Nephron (organoid): ENCODE measurements around the gene SLC35B3.
"Not testable (repeated sequence)": the region's sequence is repeated elsewhere in the genome, so short reads cannot be mapped to it uniquely, and the experiment has no call there.

Source experiments
- H3K27ac Mint-ChIP-seq, 3 experiments: 2 replicates each; pipeline ENCODE4 v1.8.0; 2020; ENCODE audit warnings: mixed read lengths in 3 of 3, mild to moderate bottlenecking in 2 of 3, moderate library complexity in 1 of 3
- H3K27me3 Mint-ChIP-seq: 2 replicates; pipeline ENCODE4 v1.8.0; 2021; ENCODE audit warnings: low read depth, mild to moderate bottlenecking, moderate library complexity, mixed read lengths
- H3K36me3 Mint-ChIP-seq: 2 replicates; pipeline ENCODE4 v1.8.0; 2020; ENCODE audit warnings: low read depth, mixed read lengths
- H3K4me1 Mint-ChIP-seq: 2 replicates; pipeline ENCODE4 v1.8.0; 2020; ENCODE audit warnings: mixed read lengths
- H3K4me3 Mint-ChIP-seq, 3 experiments: 2 replicates each; pipeline ENCODE4 v1.8.0; 2020; ENCODE audit warnings: mild to moderate bottlenecking in 3 of 3, mixed read lengths in 3 of 3, moderate library complexity in 2 of 3
- H3K9me3 Mint-ChIP-seq: 2 replicates; pipeline ENCODE4 v1.8.0; 2020; ENCODE audit warnings: mixed read lengths
- TF ChIP-seq, protein P1 (sequence below), 3 experiments: fragments of 200-600 bp; sonication (generic); IDR thresholded peaks; one replicate each; pipeline ENCODE4 v1.5.0; 2021; ENCODE audit warnings: antibody characterized with exemption in 3 of 3; ENCODE audit not compliant: unreplicated experiment in 3 of 3

SLC35B3 gene

DNA sequence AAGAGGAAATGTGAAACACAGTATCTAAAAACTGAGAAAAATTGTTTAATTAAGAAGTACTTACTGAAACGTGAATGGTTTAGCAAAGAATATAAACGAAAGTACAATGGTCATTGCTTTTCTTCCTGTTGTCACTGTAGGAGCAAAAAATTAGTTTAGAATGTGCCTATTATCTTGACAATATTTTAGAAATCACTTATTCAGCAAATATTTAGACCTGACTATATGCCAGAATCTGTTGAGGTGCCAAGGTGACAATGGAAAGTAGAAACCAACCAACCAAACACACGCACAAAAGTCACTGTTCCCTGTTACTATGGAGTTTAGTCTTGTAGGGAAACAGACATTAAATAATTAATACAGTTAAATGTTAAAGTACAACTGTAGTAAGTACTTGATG is 20.5 kb downstream of the SLC35B3 start:
- TF ChIP-seq, protein P1, sequence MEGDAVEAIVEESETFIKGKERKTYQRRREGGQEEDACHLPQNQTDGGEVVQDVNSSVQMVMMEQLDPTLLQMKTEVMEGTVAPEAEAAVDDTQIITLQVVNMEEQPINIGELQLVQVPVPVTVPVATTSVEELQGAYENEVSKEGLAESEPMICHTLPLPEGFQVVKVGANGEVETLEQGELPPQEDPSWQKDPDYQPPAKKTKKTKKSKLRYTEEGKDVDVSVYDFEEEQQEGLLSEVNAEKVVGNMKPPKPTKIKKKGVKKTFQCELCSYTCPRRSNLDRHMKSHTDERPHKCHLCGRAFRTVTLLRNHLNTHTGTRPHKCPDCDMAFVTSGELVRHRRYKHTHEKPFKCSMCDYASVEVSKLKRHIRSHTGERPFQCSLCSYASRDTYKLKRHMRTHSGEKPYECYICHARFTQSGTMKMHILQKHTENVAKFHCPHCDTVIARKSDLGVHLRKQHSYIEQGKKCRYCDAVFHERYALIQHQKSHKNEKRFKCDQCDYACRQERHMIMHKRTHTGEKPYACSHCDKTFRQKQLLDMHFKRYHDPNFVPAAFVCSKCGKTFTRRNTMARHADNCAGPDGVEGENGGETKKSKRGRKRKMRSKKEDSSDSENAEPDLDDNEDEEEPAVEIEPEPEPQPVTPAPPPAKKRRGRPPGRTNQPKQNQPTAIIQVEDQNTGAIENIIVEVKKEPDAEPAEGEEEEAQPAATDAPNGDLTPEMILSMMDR (IDR thresholded peaks at IDR 0.05; ENCODE audit: unreplicated experiment in 3 of 3): no peak
- Mint-ChIP-seq H3K27ac (no peak overlapping the region), H3K27me3 (no peaks in the 10 kb centered on the region), H3K9me3 (no peaks in the 10 kb centered on the region), H3K36me3 (peaks cover 57% of the 10 kb centered on the region), H3K4me3 (no peak overlapping the region), H3K4me1 (no peaks in the 10 kb centered on the region)

DNA sequence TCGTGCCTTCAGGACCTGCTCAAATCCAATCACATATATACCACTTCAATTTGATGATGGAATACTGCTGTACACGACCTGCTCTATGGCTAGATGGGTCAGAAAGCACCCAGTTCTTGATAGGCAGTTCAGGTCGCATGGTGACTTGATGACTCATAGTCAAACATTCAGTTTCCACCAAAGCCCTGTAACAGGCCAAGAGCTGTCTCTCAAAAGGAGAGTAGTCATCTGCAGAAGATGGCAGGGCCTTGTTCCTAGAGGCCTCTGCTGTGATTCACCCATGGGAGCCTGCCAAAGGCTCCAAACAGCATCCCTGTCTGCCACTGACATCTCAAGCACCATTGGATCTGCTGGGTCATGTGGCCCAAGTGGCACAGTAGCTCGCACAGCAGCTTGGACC is 29.4 kb downstream of the SLC35B3 start:
- H3K27me3 Mint-ChIP-seq, H3K4me1 Mint-ChIP-seq, H3K9me3 Mint-ChIP-seq, H3K27ac Mint-ChIP-seq, H3K4me3 Mint-ChIP-seq: not testable (repeated sequence)
- H3K36me3 Mint-ChIP-seq: peaks cover 39% of the 10 kb centered on the region

DNA sequence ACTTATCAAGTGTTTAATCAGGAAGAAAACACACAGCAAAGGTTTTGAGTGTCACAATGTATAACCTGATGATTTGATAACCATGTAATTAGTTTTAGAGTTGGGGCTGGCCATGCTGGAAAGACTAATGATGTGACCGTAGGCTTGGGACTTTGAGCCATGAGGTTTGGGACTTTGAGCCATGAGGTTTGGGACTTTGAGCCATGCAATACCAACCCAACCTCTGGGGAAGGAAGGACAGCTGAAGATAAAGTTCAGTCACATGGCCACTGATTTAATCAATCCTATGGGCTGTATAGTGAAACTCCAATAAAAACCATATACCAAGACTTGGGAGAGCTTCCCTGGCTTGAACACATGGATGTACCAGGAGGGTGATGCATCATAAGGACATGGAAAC is 32.8 kb downstream of the SLC35B3 start:
- H3K4me1 Mint-ChIP-seq: no peaks in the 10 kb centered on the region
- TF ChIP-seq, protein P1 (IDR thresholded peaks at IDR 0.05; ENCODE audit: unreplicated experiment in 3 of 3): no peak
- H3K36me3 Mint-ChIP-seq: peaks cover 6% of the 10 kb centered on the region
- no peaks in the 10 kb centered on the region for H3K27me3 Mint-ChIP-seq
- H3K27ac Mint-ChIP-seq: no peak overlapping the region
- no peaks in the 10 kb centered on the region for H3K9me3 Mint-ChIP-seq
- H3K4me3 Mint-ChIP-seq: no peak overlapping the region

DNA sequence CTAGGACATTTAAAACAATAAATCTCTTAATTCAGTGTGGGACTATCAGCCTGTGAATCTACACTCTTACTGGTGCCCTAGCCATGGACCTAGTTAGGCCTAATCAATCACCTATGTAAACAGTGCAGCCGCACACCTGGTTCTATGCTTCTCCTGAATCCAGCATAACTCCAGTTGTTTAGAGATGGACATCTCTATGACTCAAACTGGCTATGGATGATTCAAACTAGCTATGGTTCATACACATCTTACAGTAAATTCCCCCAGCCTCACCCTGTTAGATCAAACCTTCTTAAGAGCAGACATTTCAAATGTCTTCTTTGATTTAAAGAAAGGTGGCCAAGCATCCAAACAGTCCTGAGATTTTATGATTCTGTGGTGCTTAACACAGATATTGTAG is 34.7 kb downstream of the SLC35B3 start:
- Mint-ChIP-seq H3K4me1 (no peaks in the 10 kb centered on the region), H3K9me3 (no peaks in the 10 kb centered on the region), H3K27ac (no peak overlapping the region), H3K4me3 (no peak overlapping the region), H3K27me3 (no peaks in the 10 kb centered on the region), H3K36me3 (peaks cover 3% of the 10 kb centered on the region)
- TF ChIP-seq, protein P1 (IDR thresholded peaks at IDR 0.05; ENCODE audit: unreplicated experiment in 3 of 3): no peak

DNA sequence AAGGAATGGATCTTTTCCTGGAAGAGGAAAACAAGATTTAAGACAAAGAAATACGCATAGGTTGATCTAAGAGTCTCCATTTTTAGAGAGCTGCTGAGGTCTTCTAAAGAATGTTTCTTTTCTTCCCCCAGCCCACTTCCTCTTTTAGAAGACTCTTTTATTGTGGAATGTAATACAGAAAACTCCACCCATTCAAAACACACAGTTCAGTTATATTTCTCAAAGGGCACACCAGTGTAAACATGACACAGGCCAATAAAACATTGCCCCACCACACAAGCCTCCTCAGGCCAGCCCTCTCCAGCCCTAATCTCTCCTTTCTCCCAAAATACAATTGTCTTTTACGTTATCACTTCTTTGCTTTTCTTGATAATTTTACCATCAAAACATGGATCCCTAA is 42.8 kb downstream of the SLC35B3 start:
- no peaks in the 10 kb centered on the region for H3K36me3 Mint-ChIP-seq
- no peaks in the 10 kb centered on the region for H3K9me3 Mint-ChIP-seq
- no peak overlapping the region for H3K27ac Mint-ChIP-seq
- no peaks in the 10 kb centered on the region for H3K4me1 Mint-ChIP-seq
- TF ChIP-seq, protein P1 (IDR thresholded peaks at IDR 0.05; ENCODE audit: unreplicated experiment in 3 of 3): no peak
- H3K4me3 Mint-ChIP-seq: no peak overlapping the region
- no peaks in the 10 kb centered on the region for H3K27me3 Mint-ChIP-seq

DNA sequence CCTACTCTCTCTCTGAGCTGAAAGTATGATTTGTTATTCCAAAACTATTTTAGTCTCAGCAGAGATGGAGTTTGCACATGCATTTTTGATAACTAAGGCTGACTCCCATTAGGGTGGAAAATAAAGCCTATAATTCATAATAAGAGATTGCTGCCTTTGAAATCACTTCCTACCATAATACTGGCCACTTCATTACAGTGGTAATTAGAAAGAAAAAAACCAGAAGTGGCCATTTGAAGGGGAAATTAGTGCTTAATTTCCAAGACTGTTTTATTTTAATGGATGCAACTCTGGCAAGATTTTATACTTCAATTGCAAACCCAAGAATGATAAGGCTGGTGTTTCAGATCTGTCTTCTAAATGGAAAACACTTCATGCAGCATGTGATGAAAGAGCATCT is 43.4 kb downstream of the SLC35B3 start:
- no peak overlapping the region for H3K4me3 Mint-ChIP-seq
- H3K27ac Mint-ChIP-seq: no peak overlapping the region
- TF ChIP-seq, protein P1 (IDR thresholded peaks at IDR 0.05; ENCODE audit: unreplicated experiment in 3 of 3): no peak
- no peaks in the 10 kb centered on the region for H3K27me3 Mint-ChIP-seq
- H3K4me1 Mint-ChIP-seq: no peaks in the 10 kb centered on the region
- no peaks in the 10 kb centered on the region for H3K36me3 Mint-ChIP-seq
- H3K9me3 Mint-ChIP-seq: no peaks in the 10 kb centered on the region
